Transverse colon (tissue), 4 donors: ENCODE results near the gene CGNL1.

ENCODE experiments used
- POLR2A ChIP-seq: fragments of 450-650 bp; IDR thresholded peaks from one replicate; pipeline ENCODE4 v1.6.1; 2016; ENCODE audit warnings: antibody characterized with exemption, mild to moderate bottlenecking, moderate library complexity
- POLR2AphosphoS5 ChIP-seq, 3 donors: sonication (generic); formaldehyde crosslinking; IDR thresholded peaks; one replicate each; pipeline ENCODE4 v1.6.1; 2016; ENCODE audit warnings: antibody characterized with exemption in 3 of 3
- TF ChIP-seq, protein P1 (sequence below), 5 experiments: fragments of 200-600 bp in 3 of 5; fragments of 450-650 bp in 2 of 5; sonication (generic) in 3 of 5; IDR thresholded peaks; 1 replicate in 2 of 5; 2 replicates in 3 of 5; pipeline ENCODE4 v1.5.1; 2016 to 2017; ENCODE audit warnings: antibody characterized with exemption in 5 of 5, inconsistent platforms in 3 of 5, mild to moderate bottlenecking in 2 of 5, moderate library complexity in 1 of 5

DNA sequence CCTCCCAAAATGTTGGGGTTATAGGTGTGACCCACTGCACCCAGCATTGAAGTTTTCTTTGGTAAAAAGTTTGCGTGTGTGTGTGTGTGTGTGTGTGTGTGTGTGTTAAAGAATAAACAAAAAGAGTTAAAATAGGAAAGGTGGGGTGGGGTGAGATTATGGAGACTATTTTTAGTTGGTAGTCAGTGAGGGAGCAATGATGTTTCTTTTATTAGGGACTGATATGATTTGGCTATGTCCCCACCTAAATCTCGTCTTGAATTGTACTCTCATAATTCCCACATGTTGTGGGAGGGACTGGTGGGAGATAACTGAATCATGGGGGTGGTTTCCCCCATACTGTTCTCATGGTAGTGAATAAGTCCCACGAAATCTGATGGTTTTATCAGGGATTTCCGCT, 92.2 kb downstream of the CGNL1 start:
- TF ChIP-seq POLR2A = no peak
- TF ChIP-seq, protein P1, sequence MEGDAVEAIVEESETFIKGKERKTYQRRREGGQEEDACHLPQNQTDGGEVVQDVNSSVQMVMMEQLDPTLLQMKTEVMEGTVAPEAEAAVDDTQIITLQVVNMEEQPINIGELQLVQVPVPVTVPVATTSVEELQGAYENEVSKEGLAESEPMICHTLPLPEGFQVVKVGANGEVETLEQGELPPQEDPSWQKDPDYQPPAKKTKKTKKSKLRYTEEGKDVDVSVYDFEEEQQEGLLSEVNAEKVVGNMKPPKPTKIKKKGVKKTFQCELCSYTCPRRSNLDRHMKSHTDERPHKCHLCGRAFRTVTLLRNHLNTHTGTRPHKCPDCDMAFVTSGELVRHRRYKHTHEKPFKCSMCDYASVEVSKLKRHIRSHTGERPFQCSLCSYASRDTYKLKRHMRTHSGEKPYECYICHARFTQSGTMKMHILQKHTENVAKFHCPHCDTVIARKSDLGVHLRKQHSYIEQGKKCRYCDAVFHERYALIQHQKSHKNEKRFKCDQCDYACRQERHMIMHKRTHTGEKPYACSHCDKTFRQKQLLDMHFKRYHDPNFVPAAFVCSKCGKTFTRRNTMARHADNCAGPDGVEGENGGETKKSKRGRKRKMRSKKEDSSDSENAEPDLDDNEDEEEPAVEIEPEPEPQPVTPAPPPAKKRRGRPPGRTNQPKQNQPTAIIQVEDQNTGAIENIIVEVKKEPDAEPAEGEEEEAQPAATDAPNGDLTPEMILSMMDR (IDR thresholded peaks at IDR 0.05) = no peak
- TF ChIP-seq POLR2AphosphoS5 (IDR thresholded peaks at IDR 0.05) = no peak
